Stimulated activated naive B cell treated with anti-CD40 and anti-IgM and Interleukin-4, amounts not matched to agents 10 μg/mL and 1 μg/mL and 100 μg/mL, for 72 hours (primary cell): ENCODE results near the gene CITED2.
"Not testable (repeated sequence)": the region's sequence is repeated elsewhere in the genome, so short reads cannot be mapped to it uniquely, and the experiment has no call there.

Experiments
- ATAC-seq, 2 donors: fragments of 150-1000 bp; cut with Tn5 transposase; replicated peaks; 2 replicates each; pipeline ENCODE4 v1.10.0; 2021; ENCODE audit warnings: moderate library complexity in 1 of 2
- DNase-seq: peaks from one replicate; pipeline ENCODE4 v3.0.0; 2021
- H3K27ac Mint-ChIP-seq: one replicate; pipeline ENCODE4 v1.8.0; 2022; ENCODE audit warnings: mild to moderate bottlenecking, mixed read lengths
- H3K27me3 Mint-ChIP-seq, 2 donors: one replicate each; pipeline ENCODE4 v1.8.0; 2022; ENCODE audit warnings: mixed read lengths in 2 of 2
- H3K36me3 Mint-ChIP-seq, 2 donors: one replicate each; pipeline ENCODE4 v1.8.0; 2022; ENCODE audit warnings: mixed read lengths in 2 of 2, mild to moderate bottlenecking in 1 of 2
- H3K4me1 Mint-ChIP-seq, 2 donors: one replicate each; pipeline ENCODE4 v1.8.0; 2022; ENCODE audit warnings: mixed read lengths in 2 of 2, mild to moderate bottlenecking in 1 of 2
- H3K4me3 Mint-ChIP-seq, 2 donors: one replicate each; pipeline ENCODE4 v1.8.0; 2022; ENCODE audit warnings: mild to moderate bottlenecking in 2 of 2, mixed read lengths in 2 of 2, moderate library complexity in 1 of 2
- H3K9me3 Mint-ChIP-seq, 2 donors: one replicate each; pipeline ENCODE4 v1.8.0; 2022; ENCODE audit warnings: mixed read lengths in 2 of 2, mild to moderate bottlenecking in 1 of 2

CITED2 gene

DNA sequence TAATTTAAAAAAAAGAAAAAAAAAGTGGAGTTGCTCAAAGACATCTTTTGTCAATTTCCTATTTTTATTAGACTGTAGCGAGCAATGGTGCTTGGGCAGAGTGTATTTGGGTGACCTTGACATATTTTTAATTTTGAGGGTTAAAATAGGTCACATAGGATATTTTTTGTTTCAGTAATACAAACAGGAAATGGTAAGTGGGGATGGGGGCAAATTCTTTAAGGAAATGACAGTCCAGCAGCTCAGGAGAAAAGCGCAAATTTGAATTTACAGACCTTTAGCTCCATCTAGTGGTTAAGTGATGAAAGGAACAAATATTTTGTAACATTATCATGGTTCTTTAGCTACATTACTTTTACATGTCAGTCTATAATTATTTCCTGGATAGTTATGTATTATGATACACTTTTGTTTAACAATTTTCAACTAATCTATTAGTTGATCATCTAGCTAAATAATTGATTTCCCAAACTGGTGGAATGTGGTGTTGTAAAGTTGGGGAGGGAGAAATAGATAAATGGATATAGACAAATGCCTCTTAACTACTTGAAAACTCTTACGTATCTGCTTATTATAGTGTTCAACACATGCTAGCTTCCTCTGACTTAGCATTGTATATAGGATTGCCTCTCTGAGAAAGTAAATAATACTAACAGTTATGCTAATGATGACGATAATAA is 10.0 kb downstream of the CITED2 start:
- Mint-ChIP-seq H3K36me3 (no peaks in the 10 kb centered on the region), H3K4me1 (peaks cover 6 to 43% of the 10 kb centered on the region in 2 donors), H3K27me3 (no peaks in the 10 kb centered on the region), H3K27ac (no peak overlapping the region), H3K9me3 (no peaks in the 10 kb centered on the region), H3K4me3 (no peak overlapping the region)
- DNase-seq (no peak), ATAC-seq (peak in 1 of 2 donors; percentile 34)

GRCh38 chr6:139363797-139364196 is 10.7 kb downstream of the CITED2 start:
- not testable (repeated sequence) for H3K36me3 Mint-ChIP-seq, ATAC-seq, H3K4me3 Mint-ChIP-seq, DNase-seq, H3K9me3 Mint-ChIP-seq, H3K27me3 Mint-ChIP-seq
- H3K27ac Mint-ChIP-seq: peak overlapping the region; percentile 20
- H3K4me1 Mint-ChIP-seq: peaks cover 7 to 43% of the 10 kb centered on the region in 2 donors

DNA sequence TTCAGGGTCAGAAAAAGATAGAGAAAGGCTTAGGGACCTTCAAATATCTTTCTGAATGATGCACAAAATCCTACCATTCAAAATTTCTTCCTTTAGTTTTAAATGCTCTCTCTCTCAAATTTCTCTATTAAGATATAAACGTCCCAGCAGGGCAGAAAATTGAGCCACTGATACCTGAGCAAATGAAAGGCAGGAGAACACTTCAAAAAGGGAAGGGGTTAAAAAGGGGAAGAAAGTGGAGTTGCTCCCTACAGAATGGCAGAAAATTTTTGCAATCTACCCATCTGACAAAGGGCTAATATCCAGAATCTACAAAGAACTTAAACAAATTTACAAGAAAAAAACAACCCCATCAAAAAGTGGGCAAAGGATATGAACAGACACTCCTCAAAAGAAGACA is 11.3 kb downstream of the CITED2 start:
- H3K27me3 Mint-ChIP-seq, H3K36me3 Mint-ChIP-seq, H3K4me3 Mint-ChIP-seq, DNase-seq, H3K9me3 Mint-ChIP-seq, H3K27ac Mint-ChIP-seq, ATAC-seq: not testable (repeated sequence)
- peaks cover 8 to 43% of the 10 kb centered on the region in 2 donors for H3K4me1 Mint-ChIP-seq

DNA sequence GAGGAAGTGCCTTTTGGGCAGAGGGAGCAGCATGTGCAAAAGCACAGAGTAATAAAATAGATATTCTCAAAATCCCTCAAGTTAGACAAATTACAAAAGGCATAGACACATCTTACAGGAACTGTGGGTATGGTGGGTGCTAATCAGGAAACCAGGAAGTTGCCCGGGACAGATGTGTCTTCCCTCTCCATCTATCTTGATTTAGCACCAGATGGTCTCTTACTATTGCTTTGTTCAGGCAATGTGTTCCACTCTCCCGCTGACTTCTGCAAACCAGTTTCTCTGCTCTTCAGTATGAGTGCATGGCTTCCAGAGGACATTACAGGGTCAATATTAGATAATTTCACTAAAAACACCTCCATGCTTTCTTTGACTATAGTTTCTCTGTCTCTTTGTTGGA is 13.2 kb downstream of the CITED2 start:
- no peak for DNase-seq
- H3K27ac Mint-ChIP-seq: no peak overlapping the region
- no peak for ATAC-seq
- peaks cover 8 to 43% of the 10 kb centered on the region in 2 donors for H3K4me1 Mint-ChIP-seq
- peaks cover 0 to 2% of the 10 kb centered on the region in 2 donors for H3K36me3 Mint-ChIP-seq
- H3K9me3 Mint-ChIP-seq: no peaks in the 10 kb centered on the region
- H3K27me3 Mint-ChIP-seq: no peaks in the 10 kb centered on the region
- no peak overlapping the region for H3K4me3 Mint-ChIP-seq

DNA sequence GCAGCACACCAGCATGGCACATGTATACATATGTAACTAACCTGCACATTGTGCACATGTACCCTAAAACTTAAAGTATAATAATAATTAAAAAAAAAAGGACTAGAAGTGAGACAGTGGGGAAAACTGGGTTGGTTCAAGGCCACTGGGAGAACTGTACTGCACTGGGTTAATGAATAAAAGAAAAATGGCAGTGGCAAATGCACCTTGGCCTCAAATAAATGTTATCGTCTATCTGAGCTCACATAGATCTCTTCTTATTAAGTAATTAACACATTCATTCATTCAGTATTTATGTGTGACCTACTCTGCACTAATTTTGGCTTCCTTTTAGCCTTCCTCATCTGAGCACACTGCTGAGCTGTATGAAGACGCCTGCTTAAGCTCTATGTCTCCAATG is 17.5 kb downstream of the CITED2 start:
- Mint-ChIP-seq H3K4me3 (no peak overlapping the region), H3K4me1 (peaks cover 2 to 14% of the 10 kb centered on the region in 2 donors), H3K36me3 (peaks cover 3 to 6% of the 10 kb centered on the region in 2 donors), H3K27me3 (no peaks in the 10 kb centered on the region), H3K9me3 (peaks cover 4 to 5% of the 10 kb centered on the region in 2 donors), H3K27ac (no peak overlapping the region)
- ATAC-seq (no peak), DNase-seq (no peak)

GRCh38 chr6:139355777-139356445 is 18.5 kb downstream of the CITED2 start:
- Mint-ChIP-seq H3K27me3 (no peaks in the 10 kb centered on the region), H3K4me1 (peaks cover 2 to 6% of the 10 kb centered on the region in 2 donors), H3K4me3 (no peak overlapping the region), H3K9me3 (peaks cover 4 to 5% of the 10 kb centered on the region in 2 donors), H3K36me3 (peaks cover 3 to 6% of the 10 kb centered on the region in 2 donors), H3K27ac (no peak overlapping the region)
- ATAC-seq (no peak), DNase-seq (no peak)

DNA sequence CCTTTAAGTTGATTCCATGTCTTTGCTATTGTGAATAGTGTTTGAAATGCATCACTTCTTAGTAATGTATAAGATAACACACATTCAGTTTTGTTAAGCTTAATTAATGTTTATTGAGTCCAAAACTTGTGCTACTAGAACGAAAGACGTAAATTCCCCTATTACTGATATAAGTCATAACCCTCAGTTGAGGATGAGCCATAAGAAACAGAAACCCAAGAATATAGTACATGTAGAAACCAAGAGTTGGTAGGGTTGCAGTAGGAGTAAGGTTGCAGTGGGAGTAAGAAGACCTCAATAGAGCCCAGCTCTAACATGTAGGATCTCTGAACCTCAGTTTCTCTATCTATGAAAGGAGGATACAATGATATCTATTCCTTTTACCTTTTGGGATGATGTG is 19.3 kb downstream of the CITED2 start:
- peaks cover 0 to 2% of the 10 kb centered on the region in 2 donors for H3K4me1 Mint-ChIP-seq
- DNase-seq (no peak), ATAC-seq (no peak)
- no peak overlapping the region for H3K27ac Mint-ChIP-seq
- no peak overlapping the region for H3K4me3 Mint-ChIP-seq
- no peaks in the 10 kb centered on the region for H3K27me3 Mint-ChIP-seq
- H3K9me3 Mint-ChIP-seq: peaks cover 4 to 5% of the 10 kb centered on the region in 2 donors
- H3K36me3 Mint-ChIP-seq: peaks cover 3 to 6% of the 10 kb centered on the region in 2 donors

GRCh38 chr6:139354189-139354588 is 20.3 kb downstream of the CITED2 start:
- Mint-ChIP-seq H3K4me1 (peaks cover 0 to 2% of the 10 kb centered on the region in 2 donors), H3K9me3 (peaks cover 4 to 5% of the 10 kb centered on the region in 2 donors), H3K36me3 (peaks cover 3 to 6% of the 10 kb centered on the region in 2 donors), H3K27me3 (no peaks in the 10 kb centered on the region), H3K4me3 (no peak overlapping the region), H3K27ac (no peak overlapping the region)
- no peak for DNase-seq
- no peak for ATAC-seq

DNA sequence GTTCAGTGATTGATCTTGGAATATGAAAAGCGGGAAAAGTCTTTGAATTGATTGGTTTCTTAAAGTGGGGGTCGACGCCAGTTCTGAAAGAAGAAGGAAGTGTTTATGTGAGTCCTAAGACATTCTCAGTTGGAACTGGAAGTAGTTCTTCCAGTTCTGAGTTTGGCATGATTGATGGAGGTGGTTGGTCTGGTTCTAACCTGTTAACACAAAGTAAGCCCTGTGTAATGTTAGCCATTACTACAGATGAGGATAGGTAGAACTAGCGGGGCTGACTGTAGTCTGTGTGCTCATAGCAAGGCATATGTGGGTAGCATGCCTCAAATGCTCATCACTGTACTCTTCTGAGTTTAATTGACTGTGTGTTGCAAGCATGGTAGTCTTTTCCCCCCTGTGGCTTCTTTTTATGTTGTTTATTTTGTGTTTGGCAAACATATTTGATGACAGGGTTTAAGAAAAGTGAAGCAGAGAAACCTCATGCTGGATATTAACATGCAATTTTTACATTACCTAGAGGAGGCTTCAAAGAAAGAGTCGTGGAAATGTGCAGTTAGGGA is 24.9 kb downstream of the CITED2 start:
- no peaks in the 10 kb centered on the region for H3K4me1 Mint-ChIP-seq
- H3K27me3 Mint-ChIP-seq: no peaks in the 10 kb centered on the region
- H3K36me3 Mint-ChIP-seq: no peaks in the 10 kb centered on the region
- H3K4me3 Mint-ChIP-seq: no peak overlapping the region
- H3K27ac Mint-ChIP-seq: peak overlapping the region; percentile 15
- ATAC-seq: no peak
- DNase-seq: no peak
- no peaks in the 10 kb centered on the region for H3K9me3 Mint-ChIP-seq

- no peaks in the 10 kb centered on the region for H3K9me3 Mint-ChIP-seq
- H3K4me1 Mint-ChIP-seq: peaks cover 0 to 8% of the 10 kb centered on the region in 2 donors
- DNase-seq (no peak), ATAC-seq (no peak)
- H3K27me3 Mint-ChIP-seq: no peaks in the 10 kb centered on the region
- H3K4me3 Mint-ChIP-seq: no peak overlapping the region
- H3K27ac Mint-ChIP-seq: no peak overlapping the region
- H3K36me3 Mint-ChIP-seq: no peaks in the 10 kb centered on the region
Observed at GRCh38 chr6:139346392-139346791, 28.1 kb downstream of the CITED2 start.

- H3K36me3 Mint-ChIP-seq: no peaks in the 10 kb centered on the region
- H3K27me3 Mint-ChIP-seq: no peaks in the 10 kb centered on the region
- H3K27ac Mint-ChIP-seq: no peak overlapping the region
- ATAC-seq (no peak), DNase-seq (no peak)
- H3K4me1 Mint-ChIP-seq: peaks cover 0 to 8% of the 10 kb centered on the region in 2 donors
- no peak overlapping the region for H3K4me3 Mint-ChIP-seq
- no peaks in the 10 kb centered on the region for H3K9me3 Mint-ChIP-seq
Observed at GRCh38 chr6:139344186-139344963, 30.1 kb downstream of the CITED2 start.

- Mint-ChIP-seq H3K27ac (no peak overlapping the region), H3K4me1 (peaks cover 0 to 10% of the 10 kb centered on the region in 2 donors), H3K9me3 (no peaks in the 10 kb centered on the region), H3K4me3 (no peak overlapping the region), H3K27me3 (no peaks in the 10 kb centered on the region), H3K36me3 (no peaks in the 10 kb centered on the region)
- ATAC-seq (no peak), DNase-seq (no peak)
Observed at GRCh38 chr6:139343052-139343750, 31.2 kb downstream of the CITED2 start.

GRCh38 chr6:139341060-139341459 is 33.4 kb downstream of the CITED2 start:
- Mint-ChIP-seq H3K4me3 (no peak overlapping the region), H3K9me3 (no peaks in the 10 kb centered on the region), H3K36me3 (no peaks in the 10 kb centered on the region), H3K27me3 (no peaks in the 10 kb centered on the region), H3K4me1 (peaks cover 2 to 15% of the 10 kb centered on the region in 2 donors), H3K27ac (no peak overlapping the region)
- ATAC-seq: no peak
- no peak for DNase-seq

- H3K27me3 Mint-ChIP-seq: no peaks in the 10 kb centered on the region
- H3K36me3 Mint-ChIP-seq: no peaks in the 10 kb centered on the region
- H3K4me1 Mint-ChIP-seq: peaks cover 2 to 15% of the 10 kb centered on the region in 2 donors
- no peak overlapping the region for H3K4me3 Mint-ChIP-seq
- no peaks in the 10 kb centered on the region for H3K9me3 Mint-ChIP-seq
- ATAC-seq (no peak), DNase-seq (no peak)
- no peak overlapping the region for H3K27ac Mint-ChIP-seq
Observed at GRCh38 chr6:139338795-139339194, 35.7 kb downstream of the CITED2 start.
